ENCODE data around the gene OR2B2. TPM values are rescaled to one million over a fixed set of nuclear protein-coding genes. Genes with fewer than 3 reads are reported as not detected.
"Not testable (repeated sequence)": the region's sequence is repeated elsewhere in the genome, so short reads cannot be mapped to it uniquely, and the experiment has no call there.

Gene OR2B2
- total RNA-seq, 2 donors from 2014 or later: not detected

- intact Hi-C loops (cut with DNase I): no loop called here
- no peaks in the 10 kb centered on the region for H3K9me3 ChIP-seq
- no peak overlapping the region for H3K27ac ChIP-seq
- no peaks in the 10 kb centered on the region for H3K36me3 ChIP-seq
- H3K4me1 ChIP-seq: no peaks in the 10 kb centered on the region
- no peak overlapping the region for H3K9ac ChIP-seq (ENCODE audit: low read depth in 2 of 2, low read length in 2 of 2)
- no peaks in the 10 kb centered on the region for H3K27me3 ChIP-seq
- TF ChIP-seq CTCF (IDR thresholded peaks at IDR 0.05): no peak
- no peak for DNase-seq
- H3K4me3 ChIP-seq: no peak overlapping the region
Observed at GRCh38 chr6:27940766-27941165, 28.6 kb upstream of the OR2B2 start.

- intact Hi-C loops (cut with DNase I): no loop called here
- no peaks in the 10 kb centered on the region for H3K36me3 ChIP-seq
- H3K9me3 ChIP-seq: no peaks in the 10 kb centered on the region
- no peak for TF ChIP-seq CTCF (IDR thresholded peaks at IDR 0.05)
- no peaks in the 10 kb centered on the region for H3K4me1 ChIP-seq
- H3K4me3 ChIP-seq: no peak overlapping the region
- DNase-seq: no peak
- H3K27ac ChIP-seq: no peak overlapping the region
- no peak overlapping the region for H3K9ac ChIP-seq (ENCODE audit: low read depth in 2 of 2, low read length in 2 of 2)
- no peaks in the 10 kb centered on the region for H3K27me3 ChIP-seq
Observed at GRCh38 chr6:27931209-27931608, 19.0 kb upstream of the OR2B2 start.

- H3K9ac ChIP-seq (ENCODE audit: low read depth in 2 of 2, low read length in 2 of 2); H3K9me3 ChIP-seq; DNase-seq; intact Hi-C loops (cut with DNase I); H3K27me3 ChIP-seq; H3K4me1 ChIP-seq; H3K36me3 ChIP-seq; H3K27ac ChIP-seq; H3K4me3 ChIP-seq: not testable (repeated sequence)
Observed at GRCh38 chr6:27929930-27930329, 17.7 kb upstream of the OR2B2 start.

- intact Hi-C loops (cut with DNase I); H3K9me3 ChIP-seq; H3K27ac ChIP-seq; H3K27me3 ChIP-seq; H3K36me3 ChIP-seq; H3K4me3 ChIP-seq; H3K9ac ChIP-seq (ENCODE audit: low read depth in 2 of 2, low read length in 2 of 2); DNase-seq; H3K4me1 ChIP-seq: not testable (repeated sequence)
Observed at GRCh38 chr6:27928041-27928440, 15.8 kb upstream of the OR2B2 start.

- no peaks in the 10 kb centered on the region for H3K4me1 ChIP-seq
- no peak overlapping the region for H3K4me3 ChIP-seq
- TF ChIP-seq CTCF (IDR thresholded peaks at IDR 0.05): no peak
- H3K36me3 ChIP-seq: no peaks in the 10 kb centered on the region
- no peak for DNase-seq
- intact Hi-C loops (cut with DNase I): no loop called here
- no peaks in the 10 kb centered on the region for H3K27me3 ChIP-seq
- no peaks in the 10 kb centered on the region for H3K9me3 ChIP-seq
- no peak overlapping the region for H3K27ac ChIP-seq
- no peak overlapping the region for H3K9ac ChIP-seq (ENCODE audit: low read depth in 2 of 2, low read length in 2 of 2)
Observed at GRCh38 chr6:27924179-27924578, 12.0 kb upstream of the OR2B2 start.

GRCh38 chr6:27922949-27923348 lies 10.8 kb upstream of the OR2B2 start:
- Histone ChIP-seq H3K9me3 (no peaks in the 10 kb centered on the region), H3K27ac (no peak overlapping the region), H3K4me1 (no peaks in the 10 kb centered on the region), H3K9ac (ENCODE audit: low read depth in 2 of 2, low read length in 2 of 2) (no peak overlapping the region), H3K27me3 (no peaks in the 10 kb centered on the region), H3K4me3 (no peak overlapping the region), H3K36me3 (no peaks in the 10 kb centered on the region)
- intact Hi-C loops (cut with DNase I): no loop called here
- no peak for DNase-seq
- TF ChIP-seq CTCF (IDR thresholded peaks at IDR 0.05): no peak

- Histone ChIP-seq H3K27ac (no peak overlapping the region), H3K4me3 (no peak overlapping the region), H3K9ac (ENCODE audit: low read depth in 2 of 2, low read length in 2 of 2) (no peak overlapping the region), H3K4me1 (no peaks in the 10 kb centered on the region), H3K36me3 (no peaks in the 10 kb centered on the region), H3K9me3 (no peaks in the 10 kb centered on the region), H3K27me3 (no peaks in the 10 kb centered on the region)
- DNase-seq: no peak
- intact Hi-C loops (cut with DNase I): loop anchor here (10.0 kb wide), 2 partner anchors 223 to 447 kb away; no protein-coding TSS in a partner anchor
- TF ChIP-seq CTCF (IDR thresholded peaks at IDR 0.05): no peak
Observed at GRCh38 chr6:27908017-27908416, 4.2 kb downstream of the OR2B2 start.
